ENCODE results near the gene ATP13A2. TPM values are rescaled to one million over a fixed set of nuclear protein-coding genes. Genes with fewer than 3 reads are reported as not detected.

Gene ATP13A2
- polyA plus RNA-seq, 1 of the 3 experiments (the other 2 are of a cell fraction) = 29.3 TPM

- Histone ChIP-seq H2AFZ (ENCODE audit: low read depth) (no peak overlapping the region), H3K4me2 (no peak overlapping the region), H3K27ac (ENCODE audit: low read depth in 2 of 2, low read length in 1 of 2) (no peak overlapping the region), H3K9me2 (no peaks in the 10 kb centered on the region), H3K9me3 (no peaks in the 10 kb centered on the region), H3K4me3 (ENCODE audit: low read depth in 2 of 2, low read length in 1 of 2) (no peak overlapping the region), H3K9ac (no peak overlapping the region), H3K36me3 (replicated peaks in 1 of 2; ENCODE audit: control insufficient read depth in 1 of 2, insufficient read depth in 2 of 2, low read length in 1 of 2) (peaks cover 38 to 54% of the 10 kb centered on the region in 2 experiments), H3K79me2 (ENCODE audit: insufficient read depth) (no peaks in the 10 kb centered on the region), H3K4me1 (ENCODE audit: control insufficient read depth in 1 of 2, insufficient read depth in 2 of 2, low read depth in 1 of 2, low read length in 1 of 2) (peaks cover 0 to 13% of the 10 kb centered on the region in 2 experiments; a peak in 3 of 4 replicates), H3F3A (replicated peaks; ENCODE audit: insufficient read depth) (no peaks in the 10 kb centered on the region), H4K20me1 (ENCODE audit: insufficient read depth) (0 out of 2 replicates have a peak, but pooled peaks cover under 1% of the 10 kb centered on the region), H3K27me3 (ENCODE audit: insufficient read depth) (no peaks in the 10 kb centered on the region)
- DNase-seq = no peak
- WGBS (ENCODE audit: low lambda C conversion rate) = 98% methylated on average over 5 of the region's 5 CpGs
- ChIA-PET CTCF (interaction anchor here (0.6 to 1.8 kb wide), 2 partner anchors 15 to 19 kb away, joined by 4 to 5 read pairs; no protein-coding TSS in a partner anchor), POLR2A (no interaction called here)
- TF ChIP-seq, protein P1, sequence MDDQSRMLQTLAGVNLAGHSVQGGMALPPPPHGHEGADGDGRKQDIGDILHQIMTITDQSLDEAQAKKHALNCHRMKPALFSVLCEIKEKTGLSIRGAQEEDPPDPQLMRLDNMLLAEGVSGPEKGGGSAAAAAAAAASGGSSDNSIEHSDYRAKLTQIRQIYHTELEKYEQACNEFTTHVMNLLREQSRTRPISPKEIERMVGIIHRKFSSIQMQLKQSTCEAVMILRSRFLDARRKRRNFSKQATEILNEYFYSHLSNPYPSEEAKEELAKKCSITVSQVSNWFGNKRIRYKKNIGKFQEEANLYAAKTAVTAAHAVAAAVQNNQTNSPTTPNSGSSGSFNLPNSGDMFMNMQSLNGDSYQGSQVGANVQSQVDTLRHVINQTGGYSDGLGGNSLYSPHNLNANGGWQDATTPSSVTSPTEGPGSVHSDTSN (IDR thresholded peaks at IDR 0.05) = no peak
- TF ChIP-seq EZH2phosphoT487 (IDR thresholded peaks at IDR 0.05; ENCODE audit: borderline replicate concordance, low read depth) (no peak), FOXM1 (IDR thresholded peaks at IDR 0.05; ENCODE audit: low read depth) (no peak), YY1 (IDR thresholded peaks at IDR 0.05; ENCODE audit: low read depth) (no peak), CHD2 (IDR thresholded peaks at IDR 0.05; ENCODE audit: low read length, partially characterized antibody) (no peak), RXRA (IDR thresholded peaks at IDR 0.05; ENCODE audit: borderline replicate concordance, low read depth) (no peak), GATA2 (CRISPR knock-in tag; IDR thresholded peaks at IDR 0.05) (no peak), NFIC (IDR thresholded peaks at IDR 0.05; ENCODE audit: borderline replicate concordance) (no peak), TEAD4 (IDR thresholded peaks at IDR 0.05; ENCODE audit: borderline replicate concordance, insufficient read depth) (no peak), RFX5 (IDR thresholded peaks at IDR 0.05; ENCODE audit: low read length) (no peak)
These were observed 15.7 kb upstream of the ATP13A2 start for GRCh38 chr1:17027403-17027802.

DNA sequence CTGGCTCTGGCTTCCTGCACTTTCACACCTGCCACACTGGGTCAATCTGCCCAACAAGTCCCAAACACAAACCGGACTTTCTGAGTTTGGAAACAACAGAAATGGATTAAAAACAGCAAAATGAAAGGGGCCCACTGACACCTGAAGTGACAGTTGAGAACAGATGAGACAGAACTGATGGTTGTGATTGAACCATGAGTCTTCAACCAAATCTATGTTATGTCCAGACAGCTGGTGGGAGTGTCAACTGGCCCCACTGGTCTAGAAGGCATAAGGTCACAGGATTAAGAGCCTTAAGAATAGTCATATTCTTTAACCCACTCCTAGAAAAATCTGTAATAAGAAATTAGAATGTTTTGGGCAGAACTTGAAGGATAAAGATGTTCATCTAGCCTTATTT, 13.0 kb upstream of the ATP13A2 start:
- Histone ChIP-seq H3K4me2 (no peak overlapping the region), H3K4me3 (ENCODE audit: low read depth in 2 of 2, low read length in 1 of 2) (no peak overlapping the region), H3K79me2 (ENCODE audit: insufficient read depth) (no peaks in the 10 kb centered on the region), H3F3A (replicated peaks; ENCODE audit: insufficient read depth) (peaks cover 5% of the 10 kb centered on the region), H3K36me3 (replicated peaks in 1 of 2; ENCODE audit: control insufficient read depth in 1 of 2, insufficient read depth in 2 of 2, low read length in 1 of 2) (peaks cover 40 to 74% of the 10 kb centered on the region in 2 experiments), H3K9ac (no peak overlapping the region), H3K9me2 (no peaks in the 10 kb centered on the region), H3K27ac (ENCODE audit: low read depth in 2 of 2, low read length in 1 of 2) (no peak overlapping the region), H2AFZ (ENCODE audit: low read depth) (no peak overlapping the region), H3K27me3 (ENCODE audit: insufficient read depth) (no peaks in the 10 kb centered on the region), H3K9me3 (no peaks in the 10 kb centered on the region), H4K20me1 (ENCODE audit: insufficient read depth) (no peaks in the 10 kb centered on the region), H3K4me1 (ENCODE audit: control insufficient read depth in 1 of 2, insufficient read depth in 2 of 2, low read depth in 1 of 2, low read length in 1 of 2) (no peaks in the 10 kb centered on the region)
- ChIA-PET CTCF (interaction anchor here (0.9 to 1.4 kb wide), 3 partner anchors 24 to 63 kb away, joined by 3 read pairs; no protein-coding TSS in a partner anchor), POLR2A (no interaction called here)
- TF ChIP-seq GABPA (IDR thresholded peaks at IDR 0.05; ENCODE audit: low read depth) = no peak
- TF ChIP-seq, protein P1 (IDR thresholded peaks at IDR 0.05) = no peak
- no peak for TF ChIP-seq RAD21 (IDR thresholded peaks at IDR 0.05; ENCODE audit: low read length)
- no peak for TF ChIP-seq YY1 (IDR thresholded peaks at IDR 0.05; ENCODE audit: low read depth)
- TF ChIP-seq FOXJ3 (CRISPR knock-in tag; IDR thresholded peaks at IDR 0.05) = no peak
- no peak for TF ChIP-seq NFIC (IDR thresholded peaks at IDR 0.05; ENCODE audit: borderline replicate concordance)
- no peak for TF ChIP-seq CHD2 (IDR thresholded peaks at IDR 0.05; ENCODE audit: low read length, partially characterized antibody)
- TF ChIP-seq, protein P2, sequence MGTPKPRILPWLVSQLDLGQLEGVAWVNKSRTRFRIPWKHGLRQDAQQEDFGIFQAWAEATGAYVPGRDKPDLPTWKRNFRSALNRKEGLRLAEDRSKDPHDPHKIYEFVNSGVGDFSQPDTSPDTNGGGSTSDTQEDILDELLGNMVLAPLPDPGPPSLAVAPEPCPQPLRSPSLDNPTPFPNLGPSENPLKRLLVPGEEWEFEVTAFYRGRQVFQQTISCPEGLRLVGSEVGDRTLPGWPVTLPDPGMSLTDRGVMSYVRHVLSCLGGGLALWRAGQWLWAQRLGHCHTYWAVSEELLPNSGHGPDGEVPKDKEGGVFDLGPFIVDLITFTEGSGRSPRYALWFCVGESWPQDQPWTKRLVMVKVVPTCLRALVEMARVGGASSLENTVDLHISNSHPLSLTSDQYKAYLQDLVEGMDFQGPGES (IDR thresholded peaks at IDR 0.05; ENCODE audit: low read depth, low read length) = no peak
- TF ChIP-seq, protein P3, sequence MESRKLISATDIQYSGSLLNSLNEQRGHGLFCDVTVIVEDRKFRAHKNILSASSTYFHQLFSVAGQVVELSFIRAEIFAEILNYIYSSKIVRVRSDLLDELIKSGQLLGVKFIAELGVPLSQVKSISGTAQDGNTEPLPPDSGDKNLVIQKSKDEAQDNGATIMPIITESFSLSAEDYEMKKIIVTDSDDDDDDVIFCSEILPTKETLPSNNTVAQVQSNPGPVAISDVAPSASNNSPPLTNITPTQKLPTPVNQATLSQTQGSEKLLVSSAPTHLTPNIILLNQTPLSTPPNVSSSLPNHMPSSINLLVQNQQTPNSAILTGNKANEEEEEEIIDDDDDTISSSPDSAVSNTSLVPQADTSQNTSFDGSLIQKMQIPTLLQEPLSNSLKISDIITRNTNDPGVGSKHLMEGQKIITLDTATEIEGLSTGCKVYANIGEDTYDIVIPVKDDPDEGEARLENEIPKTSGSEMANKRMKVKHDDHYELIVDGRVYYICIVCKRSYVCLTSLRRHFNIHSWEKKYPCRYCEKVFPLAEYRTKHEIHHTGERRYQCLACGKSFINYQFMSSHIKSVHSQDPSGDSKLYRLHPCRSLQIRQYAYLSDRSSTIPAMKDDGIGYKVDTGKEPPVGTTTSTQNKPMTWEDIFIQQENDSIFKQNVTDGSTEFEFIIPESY (IDR thresholded peaks at IDR 0.05; ENCODE audit: borderline replicate concordance, low read depth) = no peak
- no peak for DNase-seq
- 100% methylated on average over 1 of the region's 1 CpG for WGBS (ENCODE audit: low lambda C conversion rate)
